Mesendoderm (in vitro differentiated cells): ENCODE results near the gene SEMA3E.
A peak's percentile ranks its signal among the peaks of the same experiment; 100 is the strongest.
"Not testable (repeated sequence)": the region's sequence is repeated elsewhere in the genome, so short reads cannot be mapped to it uniquely, and the experiment has no call there.

Experiments
- DNase-seq: peaks from one replicate; pipeline ENCODE4 v3.0.0; 2013
- H2AK5ac ChIP-seq: 2 replicates; pipeline ENCODE4 v1.6.1; 2013; ENCODE audit warnings: low read length, inconsistent platforms
- H2BK120ac ChIP-seq: 2 replicates; pipeline ENCODE4 v1.6.1; 2013; ENCODE audit warnings: low read depth, mild to moderate bottlenecking, low read length, moderate library complexity, mixed read lengths
- H2BK15ac ChIP-seq: replicated peaks from 2 replicates; pipeline ENCODE4 v1.6.1; 2013; ENCODE audit warnings: low read depth, mild to moderate bottlenecking, moderate library complexity
- H2BK5ac ChIP-seq: 2 replicates; pipeline ENCODE4 v1.6.1; 2013; ENCODE audit warnings: low read length, inconsistent platforms
- H3K18ac ChIP-seq: 2 replicates; pipeline ENCODE4 v1.6.1; 2013; ENCODE audit warnings: mild to moderate bottlenecking, low read length, mixed read lengths
- H3K23ac ChIP-seq: one replicate; pipeline ENCODE4 v1.6.1; 2013; ENCODE audit warnings: low read length
- H3K27ac ChIP-seq: 2 replicates; pipeline ENCODE4 v1.5.1; 2013; ENCODE audit warnings: low read depth, mild to moderate bottlenecking, inconsistent platforms, low read length, moderate library complexity
- H3K27me3 ChIP-seq: 2 replicates; pipeline ENCODE4 v1.6.1; 2013; ENCODE audit warnings: low read length, control low read depth, mild to moderate bottlenecking, inconsistent platforms; ENCODE audit not compliant: insufficient read depth, poor library complexity
- H3K36me3 ChIP-seq: 2 replicates; pipeline ENCODE4 v1.6.1; 2013; ENCODE audit warnings: low read length, inconsistent platforms; ENCODE audit not compliant: control insufficient read depth, insufficient read depth
- H3K4ac ChIP-seq: one replicate; pipeline ENCODE4 v1.6.1; 2013; ENCODE audit warnings: low read depth, mild to moderate bottlenecking, low read length, moderate library complexity
- H3K4me1 ChIP-seq: 2 replicates; pipeline ENCODE4 v1.6.1; 2013; ENCODE audit warnings: low read depth, low read length, inconsistent platforms; ENCODE audit not compliant: control insufficient read depth
- H3K4me2 ChIP-seq: 2 replicates; pipeline ENCODE4 v1.6.1; 2013; ENCODE audit warnings: low read length
- H3K4me3 ChIP-seq: 2 replicates; pipeline ENCODE4 v1.5.1; 2013; ENCODE audit warnings: mild to moderate bottlenecking, low read length
- H3K56ac ChIP-seq: one replicate; pipeline ENCODE4 v1.6.1; 2013; ENCODE audit warnings: low read length
- H3K79me1 ChIP-seq: 2 replicates; pipeline ENCODE4 v1.6.1; 2013; ENCODE audit warnings: low read length, inconsistent platforms
- H3K79me2 ChIP-seq: 2 replicates; pipeline ENCODE4 v1.6.1; 2013; ENCODE audit warnings: mild to moderate bottlenecking, low read length; ENCODE audit not compliant: control insufficient read depth, insufficient read depth
- H3K9ac ChIP-seq: 2 replicates; pipeline ENCODE4 v1.6.1; 2013; ENCODE audit warnings: low read length, inconsistent platforms
- H4K5ac ChIP-seq: one replicate; pipeline ENCODE4 v1.6.1; 2013; ENCODE audit warnings: low read length
- H4K8ac ChIP-seq: one replicate; pipeline ENCODE4 v1.6.1; 2013; ENCODE audit warnings: low read depth, mild to moderate bottlenecking, control low read depth, low read length, moderate library complexity
- WGBS: extraction: QIAGEN DNeasy Blood & Tissue Kit; methylation state at CpG from one replicate; pipeline ENCODE4 v1.1.7; 2013; ENCODE audit warnings: low lambda C conversion rate, missing lambda C conversion rate; ENCODE audit not compliant: insufficient coverage; ENCODE audit errors: extremely low coverage; 5-methylcytosine and 5-hydroxymethylcytosine counted together

The SEMA3E gene

DNA sequence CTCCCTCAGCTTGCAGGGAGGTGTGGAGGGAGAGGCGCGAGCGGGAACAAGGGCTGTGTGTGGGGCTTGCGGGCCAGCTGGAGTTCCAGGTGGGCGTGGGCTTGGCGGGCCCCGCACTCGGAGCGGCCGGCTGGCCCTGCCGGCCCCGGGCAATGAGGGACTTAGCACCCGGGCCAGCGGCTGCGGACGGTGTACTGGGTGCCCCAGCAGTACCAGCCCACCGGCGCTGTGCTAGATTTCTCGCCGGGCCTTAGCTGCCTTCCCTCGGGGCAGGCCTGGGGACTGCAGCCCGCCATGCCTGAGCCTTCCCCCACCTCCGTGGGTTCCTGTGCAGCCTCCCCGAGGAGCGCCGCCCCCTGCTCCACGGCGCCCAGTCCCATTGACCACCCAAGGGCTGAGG, 24.4 kb upstream of the SEMA3E start:
- H3K4me3 ChIP-seq, H3K36me3 ChIP-seq, H3K18ac ChIP-seq, H4K5ac ChIP-seq, H2AK5ac ChIP-seq, H3K27ac ChIP-seq, DNase-seq, H3K9ac ChIP-seq, H4K8ac ChIP-seq, H3K79me2 ChIP-seq, H3K23ac ChIP-seq, H2BK120ac ChIP-seq, H3K79me1 ChIP-seq, H2BK5ac ChIP-seq, H3K4me2 ChIP-seq, H3K27me3 ChIP-seq, H3K56ac ChIP-seq, H3K4me1 ChIP-seq, H2BK15ac ChIP-seq: not testable (repeated sequence)
- WGBS: no CpG with 5 or more reads among the region's 28 CpGs
- peak overlapping the region; percentile 37 for H3K4ac ChIP-seq

DNA sequence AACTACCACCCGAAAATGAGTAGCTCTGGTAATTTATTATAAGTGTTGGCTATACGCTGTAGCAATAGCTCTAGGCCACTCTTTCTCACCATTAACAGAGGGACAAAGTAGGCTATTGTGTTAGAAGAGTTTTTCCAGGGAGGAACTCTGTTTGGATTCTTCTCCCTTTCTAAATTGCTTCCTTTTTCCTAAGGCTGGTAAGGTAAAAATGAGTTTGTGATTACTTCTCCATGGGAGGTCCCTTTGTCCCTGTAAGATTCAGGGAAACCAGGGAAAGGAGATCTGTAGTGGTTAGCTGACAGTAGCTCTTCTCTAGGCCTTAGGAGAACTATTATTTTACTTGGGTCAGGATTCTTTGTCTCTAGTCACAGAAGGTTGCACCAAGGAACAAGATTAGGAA, 23.2 kb upstream of the SEMA3E start:
- DNase-seq: peak; percentile 94
- H3K4ac ChIP-seq: no peak overlapping the region
- no peak overlapping the region for H4K5ac ChIP-seq
- no peak overlapping the region for H3K4me2 ChIP-seq
- H3K23ac ChIP-seq: no peak overlapping the region
- H3K56ac ChIP-seq: no peak overlapping the region
- H2BK5ac ChIP-seq: no peak overlapping the region
- H3K9ac ChIP-seq: no peak overlapping the region
- no peak overlapping the region for H3K4me3 ChIP-seq
- H4K8ac ChIP-seq: no peak overlapping the region
- H2BK120ac ChIP-seq: no peak overlapping the region
- no peak overlapping the region for H2AK5ac ChIP-seq
- no peaks in the 10 kb centered on the region for H3K79me1 ChIP-seq
- no peaks in the 10 kb centered on the region for H3K4me1 ChIP-seq
- H3K27ac ChIP-seq: no peak overlapping the region
- H3K79me2 ChIP-seq: no peaks in the 10 kb centered on the region
- no peak overlapping the region for H3K18ac ChIP-seq
- H2BK15ac ChIP-seq: no peak overlapping the region
- no peaks in the 10 kb centered on the region for H3K36me3 ChIP-seq
- no CpG with 5 or more reads among the region's 2 CpGs for WGBS
- no peaks in the 10 kb centered on the region for H3K27me3 ChIP-seq

DNA sequence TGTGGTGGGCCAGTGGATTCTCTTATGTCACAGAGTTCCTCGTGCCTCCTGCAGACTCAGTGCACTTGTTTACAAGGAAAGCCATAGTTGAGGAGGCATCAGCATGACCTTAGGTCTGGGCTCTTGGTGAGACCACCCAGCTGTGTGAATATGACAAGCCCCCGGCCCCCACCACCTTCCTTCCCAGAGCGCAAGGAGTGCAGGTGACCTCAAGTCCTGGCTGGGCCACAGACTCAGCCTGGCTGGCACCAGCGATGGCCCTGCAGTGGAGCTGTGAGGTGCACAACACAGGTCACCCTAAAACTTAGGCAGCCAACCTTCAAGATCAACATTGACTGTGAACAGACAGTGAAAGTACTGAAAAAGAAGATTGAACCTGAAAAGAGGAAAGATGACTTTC, 14.2 kb upstream of the SEMA3E start:
- H3K4me3 ChIP-seq: no peak overlapping the region
- no peak overlapping the region for H2BK15ac ChIP-seq
- no peaks in the 10 kb centered on the region for H3K36me3 ChIP-seq
- H3K4me1 ChIP-seq: no peaks in the 10 kb centered on the region
- no peak overlapping the region for H2AK5ac ChIP-seq
- no peaks in the 10 kb centered on the region for H3K27me3 ChIP-seq
- no peak overlapping the region for H3K4me2 ChIP-seq
- H3K79me1 ChIP-seq: no peaks in the 10 kb centered on the region
- H3K27ac ChIP-seq: no peak overlapping the region
- H3K9ac ChIP-seq: no peak overlapping the region
- no CpG with 5 or more reads among the region's 4 CpGs for whole genome bisulfite sequencing
- no peak for DNase-seq
- H4K5ac ChIP-seq: no peak overlapping the region
- no peak overlapping the region for H3K18ac ChIP-seq
- no peak overlapping the region for H2BK120ac ChIP-seq
- H4K8ac ChIP-seq: no peak overlapping the region
- no peak overlapping the region for H3K23ac ChIP-seq
- no peak overlapping the region for H2BK5ac ChIP-seq
- H3K56ac ChIP-seq: no peak overlapping the region
- no peaks in the 10 kb centered on the region for H3K79me2 ChIP-seq
- H3K4ac ChIP-seq: no peak overlapping the region

DNA sequence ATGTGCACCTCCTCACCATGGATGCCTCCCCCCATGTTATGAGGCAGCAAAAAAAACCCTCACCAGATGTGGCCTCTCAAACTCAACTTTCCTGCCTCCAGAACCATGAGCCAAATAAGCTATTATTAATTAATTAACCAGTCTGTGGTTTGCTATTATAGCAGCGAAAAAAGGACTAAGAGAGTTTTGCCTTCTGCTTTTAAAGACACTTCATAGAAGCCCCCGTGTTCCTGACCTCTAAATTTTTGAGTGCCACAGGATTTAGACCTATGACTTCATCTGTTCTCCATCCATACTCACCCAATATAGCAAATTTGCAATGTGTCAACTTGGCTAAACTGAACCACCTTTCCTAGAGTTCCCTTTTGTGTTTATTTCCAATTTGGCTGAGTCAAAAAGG, 9.2 kb upstream of the SEMA3E start:
- no peak overlapping the region for H3K56ac ChIP-seq
- H2AK5ac ChIP-seq: no peak overlapping the region
- H3K27me3 ChIP-seq: no peaks in the 10 kb centered on the region
- no CpG with 5 or more reads among the region's 2 CpGs for WGBS
- no peak overlapping the region for H3K18ac ChIP-seq
- DNase-seq: no peak
- no peak overlapping the region for H2BK5ac ChIP-seq
- H3K27ac ChIP-seq: no peak overlapping the region
- no peak overlapping the region for H3K4ac ChIP-seq
- no peak overlapping the region for H3K23ac ChIP-seq
- H3K4me1 ChIP-seq: no peaks in the 10 kb centered on the region
- H3K79me1 ChIP-seq: no peaks in the 10 kb centered on the region
- no peaks in the 10 kb centered on the region for H3K79me2 ChIP-seq
- H4K5ac ChIP-seq: no peak overlapping the region
- H3K9ac ChIP-seq: no peak overlapping the region
- H3K4me3 ChIP-seq: no peak overlapping the region
- H2BK15ac ChIP-seq: peak overlapping the region; percentile 88
- H3K36me3 ChIP-seq: no peaks in the 10 kb centered on the region
- H2BK120ac ChIP-seq: no peak overlapping the region
- no peak overlapping the region for H3K4me2 ChIP-seq
- H4K8ac ChIP-seq: peak overlapping the region; percentile 76

DNA sequence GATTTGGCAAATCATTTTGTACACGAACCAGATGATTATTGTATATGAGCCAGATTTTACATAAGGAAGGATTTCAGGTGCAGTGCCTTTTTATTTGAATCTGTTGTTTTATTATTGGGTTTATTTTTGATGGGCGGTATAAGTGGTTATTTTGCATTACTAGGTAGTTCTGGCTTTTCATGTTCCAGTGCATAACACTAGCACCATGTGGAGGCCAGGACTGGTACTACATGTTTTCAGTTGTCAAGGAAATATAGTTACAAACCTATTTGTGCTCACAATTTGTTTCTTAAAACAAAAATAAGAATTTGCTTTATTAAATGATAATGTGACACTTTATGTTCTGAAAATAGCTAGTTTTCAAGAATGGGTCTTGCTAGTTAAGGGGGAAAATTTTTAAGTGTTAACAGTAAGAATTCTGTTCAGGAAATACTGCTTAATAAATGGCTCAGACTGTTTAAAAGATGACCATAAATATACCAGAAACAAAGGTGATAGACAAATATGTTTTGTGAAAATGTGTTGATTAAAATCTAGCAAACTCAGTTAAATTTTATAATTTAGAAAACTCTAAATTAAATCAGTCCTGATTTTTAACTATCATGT, 7.1 kb upstream of the SEMA3E start:
- Histone ChIP-seq H2BK120ac (no peak overlapping the region), H3K18ac (no peak overlapping the region), H3K27ac (no peak overlapping the region), H3K4ac (no peak overlapping the region), H3K36me3 (no peaks in the 10 kb centered on the region), H4K8ac (no peak overlapping the region), H3K79me2 (no peaks in the 10 kb centered on the region), H3K79me1 (no peaks in the 10 kb centered on the region), H3K4me3 (no peak overlapping the region), H3K4me1 (no peaks in the 10 kb centered on the region), H2BK15ac (no peak overlapping the region), H2BK5ac (no peak overlapping the region), H3K56ac (no peak overlapping the region), H4K5ac (no peak overlapping the region), H2AK5ac (no peak overlapping the region), H3K4me2 (no peak overlapping the region), H3K27me3 (no peaks in the 10 kb centered on the region), H3K23ac (no peak overlapping the region), H3K9ac (no peak overlapping the region)
- WGBS: no CpG with 5 or more reads among the region's 2 CpGs
- peak; percentile 65 for DNase-seq

DNA sequence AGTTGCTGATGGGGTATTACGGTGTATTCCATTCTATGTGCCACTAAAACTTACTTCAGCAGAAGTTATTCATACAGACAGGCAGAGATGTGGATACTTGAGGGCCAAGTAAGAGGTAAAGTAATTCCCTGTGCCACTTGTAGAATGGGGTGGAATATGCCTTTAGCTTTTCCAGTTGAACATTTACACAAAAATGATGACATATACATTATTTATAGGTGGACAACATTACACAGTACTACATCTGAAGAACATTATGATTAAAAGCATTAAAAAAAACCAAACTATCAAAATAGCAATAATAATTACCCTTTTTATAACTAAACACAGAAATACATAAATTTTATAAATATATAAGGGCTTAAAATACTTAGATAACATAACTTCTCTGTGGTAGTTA, 3.5 kb upstream of the SEMA3E start:
- H3K36me3 ChIP-seq: no peaks in the 10 kb centered on the region
- H2BK15ac ChIP-seq: peak overlapping the region; percentile 98
- H3K79me1 ChIP-seq: no peaks in the 10 kb centered on the region
- H3K23ac ChIP-seq: no peak overlapping the region
- H3K56ac ChIP-seq: no peak overlapping the region
- H3K79me2 ChIP-seq: no peaks in the 10 kb centered on the region
- H3K9ac ChIP-seq: no peak overlapping the region
- no peak overlapping the region for H4K8ac ChIP-seq
- no peak overlapping the region for H4K5ac ChIP-seq
- H3K18ac ChIP-seq: peak overlapping the region; percentile 51
- DNase-seq: no peak
- H3K4me3 ChIP-seq: no peak overlapping the region
- H3K4me1 ChIP-seq: no peaks in the 10 kb centered on the region
- H3K4ac ChIP-seq: no peak overlapping the region
- no peak overlapping the region for H2BK120ac ChIP-seq
- H2AK5ac ChIP-seq: no peak overlapping the region
- no peaks in the 10 kb centered on the region for H3K27me3 ChIP-seq
- H3K4me2 ChIP-seq: no peak overlapping the region
- no peak overlapping the region for H2BK5ac ChIP-seq
- no CpG with 5 or more reads among the region's 1 CpG for WGBS
- no peak overlapping the region for H3K27ac ChIP-seq
